Measurements from ENCODE around the gene E2F6.

- TF ChIP-seq POLR2AphosphoS5 (IDR thresholded peaks at IDR 0.05; ENCODE audit: insufficient read depth, low read depth, low read length) = no peak
- TF ChIP-seq, protein P1, sequence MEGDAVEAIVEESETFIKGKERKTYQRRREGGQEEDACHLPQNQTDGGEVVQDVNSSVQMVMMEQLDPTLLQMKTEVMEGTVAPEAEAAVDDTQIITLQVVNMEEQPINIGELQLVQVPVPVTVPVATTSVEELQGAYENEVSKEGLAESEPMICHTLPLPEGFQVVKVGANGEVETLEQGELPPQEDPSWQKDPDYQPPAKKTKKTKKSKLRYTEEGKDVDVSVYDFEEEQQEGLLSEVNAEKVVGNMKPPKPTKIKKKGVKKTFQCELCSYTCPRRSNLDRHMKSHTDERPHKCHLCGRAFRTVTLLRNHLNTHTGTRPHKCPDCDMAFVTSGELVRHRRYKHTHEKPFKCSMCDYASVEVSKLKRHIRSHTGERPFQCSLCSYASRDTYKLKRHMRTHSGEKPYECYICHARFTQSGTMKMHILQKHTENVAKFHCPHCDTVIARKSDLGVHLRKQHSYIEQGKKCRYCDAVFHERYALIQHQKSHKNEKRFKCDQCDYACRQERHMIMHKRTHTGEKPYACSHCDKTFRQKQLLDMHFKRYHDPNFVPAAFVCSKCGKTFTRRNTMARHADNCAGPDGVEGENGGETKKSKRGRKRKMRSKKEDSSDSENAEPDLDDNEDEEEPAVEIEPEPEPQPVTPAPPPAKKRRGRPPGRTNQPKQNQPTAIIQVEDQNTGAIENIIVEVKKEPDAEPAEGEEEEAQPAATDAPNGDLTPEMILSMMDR (IDR thresholded peaks at IDR 0.05; ENCODE audit: extremely low read depth in 1 of 2, insufficient read depth in 1 of 2, low read depth in 1 of 2, low read length in 2 of 2) = no peak
- TF ChIP-seq, protein P2, sequence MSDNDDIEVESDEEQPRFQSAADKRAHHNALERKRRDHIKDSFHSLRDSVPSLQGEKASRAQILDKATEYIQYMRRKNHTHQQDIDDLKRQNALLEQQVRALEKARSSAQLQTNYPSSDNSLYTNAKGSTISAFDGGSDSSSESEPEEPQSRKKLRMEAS (IDR thresholded peaks at IDR 0.05; ENCODE audit: insufficient read depth, insufficient read length) = no peak
- no peak for TF ChIP-seq MYC (IDR thresholded peaks at IDR 0.05; ENCODE audit: low read depth, low read length)
- TF ChIP-seq POLR2A (IDR thresholded peaks at IDR 0.05; ENCODE audit: low read depth, low read length) = no peak
- peak; percentile 70 for TF ChIP-seq EZH2 (IDR thresholded peaks at IDR 0.05; ENCODE audit: borderline replicate concordance, low read depth, low read length, severe bottlenecking)
- no peak for TF ChIP-seq JUN (IDR thresholded peaks at IDR 0.05; ENCODE audit: borderline replicate concordance, insufficient read depth, insufficient read length, low read depth)
- TF ChIP-seq FOS (IDR thresholded peaks at IDR 0.05; ENCODE audit: borderline replicate concordance, insufficient read depth, low read length) = no peak
These were observed 16.0 kb upstream of the E2F6 start for GRCh38 chr2:11481789-11482472.
